H1 (cell line): ENCODE data around the gene KDM1A.

ENCODE experiments used
- CBX5 ChIP-seq: fragments of 300-800, 300-1000 bp; sonication (generic); IDR thresholded peaks from 2 replicates; pipeline ENCODE4 v1.7.1; 2016; ENCODE audit warnings: antibody characterized with exemption, low read length, low read depth
- CEBPB ChIP-seq: IDR thresholded peaks from 2 replicates; pipeline ENCODE4 v1.6.1; 2012; ENCODE audit warnings: low read depth, low read length
- CTBP2 ChIP-seq: IDR thresholded peaks from 2 replicates; pipeline ENCODE4 v1.7.0; 2011; ENCODE audit warnings: borderline replicate concordance, mild to moderate bottlenecking, moderate library complexity, mixed read lengths, low read length; ENCODE audit not compliant: insufficient read depth, insufficient read length
- CTCF ChIP-seq, 3 experiments: IDR thresholded peaks; 1 replicate in 2 of 3; 2 replicates in 1 of 3; pipeline versions ENCODE4 v1.5.1 to v1.6.1; 2011; ENCODE audit warnings: low read length in 3 of 3, mild to moderate bottlenecking in 3 of 3, inconsistent platforms in 2 of 3, low read depth in 1 of 3, moderate library complexity in 1 of 3; ENCODE audit not compliant: insufficient read depth in 1 of 3; ENCODE audit errors: control extremely low read depth in 1 of 3
- KDM5A ChIP-seq: fragments of 200-600 bp; IDR thresholded peaks from 2 replicates; pipeline ENCODE4 v1.7.1; 2012; ENCODE audit warnings: mild to moderate bottlenecking, low read length, inconsistent platforms, mixed read lengths
- POLR2A ChIP-seq, 2 experiments: IDR thresholded peaks; 1 replicate in 1 of 2; 2 replicates in 1 of 2; pipeline ENCODE4 v1.6.1; 2011; ENCODE audit warnings: low read depth in 2 of 2, low read length in 2 of 2, mild to moderate bottlenecking in 2 of 2; ENCODE audit errors: control extremely low read depth in 1 of 2

- TF ChIP-seq KDM5A (no peak), CTCF (IDR thresholded peaks at IDR 0.05; ENCODE audit: control extremely low read depth in 1 of 3, insufficient read depth in 1 of 3, low read depth in 1 of 3, low read length in 3 of 3) (no peak), CBX5 (no peak), POLR2A (IDR thresholded peaks at IDR 0.05; ENCODE audit: control extremely low read depth in 1 of 2, low read depth in 2 of 2, low read length in 2 of 2) (no peak), CTBP2 (no peak), CEBPB (no peak)
Observed at GRCh38 chr1:23092447-23092846, 73.2 kb downstream of the KDM1A start.
